ENCODE results near the gene GAS6. TPM values are rescaled to one million over a fixed set of nuclear protein-coding genes. Genes with fewer than 3 reads are reported as not detected.

GAS6 gene
- total RNA-seq, 1 donor from 2014 or later, result 71.5 TPM

GRCh38 chr13:113818700-113819295 lies 45.1 kb downstream of the GAS6 start:
- Mint-ChIP-seq H3K9me3 (no peaks in the 10 kb centered on the region), H3K4me3 (no peak overlapping the region), H3K27ac (no peak overlapping the region), H3K4me1 (peaks cover 36% of the 10 kb centered on the region), H3K27me3 (ENCODE audit: low read depth) (no peaks in the 10 kb centered on the region), H3K36me3 (peaks cover 4% of the 10 kb centered on the region)
- no peak for DNase-seq (ENCODE audit: low spot score in 2 of 2, unreplicated experiment in 2 of 2)
- no peak for TF ChIP-seq CTCF (IDR thresholded peaks at IDR 0.05; ENCODE audit: unreplicated experiment)

- peak overlapping the region; percentile 57 for H3K27ac Mint-ChIP-seq
- DNase-seq (ENCODE audit: low spot score in 2 of 2, unreplicated experiment in 2 of 2), result no peak
- peaks cover 1% of the 10 kb centered on the region for H3K36me3 Mint-ChIP-seq
- H3K4me1 Mint-ChIP-seq, result peaks cover 34% of the 10 kb centered on the region
- H3K9me3 Mint-ChIP-seq, result no peaks in the 10 kb centered on the region
- H3K27me3 Mint-ChIP-seq (ENCODE audit: low read depth), result no peaks in the 10 kb centered on the region
- no peak overlapping the region for H3K4me3 Mint-ChIP-seq
- no peak for TF ChIP-seq CTCF (IDR thresholded peaks at IDR 0.05; ENCODE audit: unreplicated experiment)
Measured at GRCh38 chr13:113817860-113818691, 45.8 kb downstream of the GAS6 start.

- Mint-ChIP-seq H3K9me3 (no peaks in the 10 kb centered on the region), H3K4me3 (no peak overlapping the region), H3K27ac (peak overlapping the region; percentile 64), H3K36me3 (peaks cover 1% of the 10 kb centered on the region), H3K27me3 (ENCODE audit: low read depth) (no peaks in the 10 kb centered on the region), H3K4me1 (peaks cover 30% of the 10 kb centered on the region)
- TF ChIP-seq CTCF (IDR thresholded peaks at IDR 0.05; ENCODE audit: unreplicated experiment), result peak; percentile 87
- DNase-seq (ENCODE audit: low spot score in 2 of 2, unreplicated experiment in 2 of 2), result peak; percentile 89 to 91
Measured at GRCh38 chr13:113816946-113817859, 46.7 kb downstream of the GAS6 start.

- TF ChIP-seq CTCF (IDR thresholded peaks at IDR 0.05; ENCODE audit: unreplicated experiment), result no peak
Measured at GRCh38 chr13:113816254-113816929, 47.5 kb downstream of the GAS6 start.

More at GRCh38 chr13:113816254-113816929, 47.5 kb downstream of the GAS6 start:
- Mint-ChIP-seq H3K9me3 (no peaks in the 10 kb centered on the region), H3K27ac (no peak overlapping the region), H3K27me3 (ENCODE audit: low read depth) (no peaks in the 10 kb centered on the region), H3K4me1 (peaks cover 30% of the 10 kb centered on the region), H3K36me3 (peaks cover 1% of the 10 kb centered on the region), H3K4me3 (no peak overlapping the region)
- DNase-seq (ENCODE audit: low spot score in 2 of 2, unreplicated experiment in 2 of 2), result no peak
